Measurements from ENCODE around the gene TRIO.

GRCh38 chr5:14295610-14296009, 152.5 kb downstream of the TRIO start:
- TF ChIP-seq CTCF (IDR thresholded peaks at IDR 0.05) (no peak), FOSL2 (IDR thresholded peaks at IDR 0.05; ENCODE audit: borderline replicate concordance, low read depth) (no peak), MXI1 (IDR thresholded peaks at IDR 0.05; ENCODE audit: low read depth, low read length) (no peak), NRF1 (IDR thresholded peaks at IDR 0.05; ENCODE audit: low read depth, low read length) (no peak), USF1 (IDR thresholded peaks at IDR 0.05; ENCODE audit: borderline replicate concordance, low read depth) (no peak), EP300 (IDR thresholded peaks at IDR 0.05; ENCODE audit: borderline replicate concordance in 1 of 2, low read depth in 1 of 2, low read length in 1 of 2) (no peak), POLR2AphosphoS5 (IDR thresholded peaks at IDR 0.05; ENCODE audit: low read depth, low read length) (no peak), RCOR1 (IDR thresholded peaks at IDR 0.05; ENCODE audit: low read length) (no peak), TEAD4 (IDR thresholded peaks at IDR 0.05; ENCODE audit: borderline replicate concordance, insufficient read depth) (no peak)
